ENCODE data around the gene FEN1. TPM values are rescaled to one million over a fixed set of nuclear protein-coding genes. Genes with fewer than 3 reads are reported as not detected.

The FEN1 gene
- polyA plus RNA-seq, 1 of the 3 experiments (the other 2 are of a cell fraction): 35.9 TPM

DNA sequence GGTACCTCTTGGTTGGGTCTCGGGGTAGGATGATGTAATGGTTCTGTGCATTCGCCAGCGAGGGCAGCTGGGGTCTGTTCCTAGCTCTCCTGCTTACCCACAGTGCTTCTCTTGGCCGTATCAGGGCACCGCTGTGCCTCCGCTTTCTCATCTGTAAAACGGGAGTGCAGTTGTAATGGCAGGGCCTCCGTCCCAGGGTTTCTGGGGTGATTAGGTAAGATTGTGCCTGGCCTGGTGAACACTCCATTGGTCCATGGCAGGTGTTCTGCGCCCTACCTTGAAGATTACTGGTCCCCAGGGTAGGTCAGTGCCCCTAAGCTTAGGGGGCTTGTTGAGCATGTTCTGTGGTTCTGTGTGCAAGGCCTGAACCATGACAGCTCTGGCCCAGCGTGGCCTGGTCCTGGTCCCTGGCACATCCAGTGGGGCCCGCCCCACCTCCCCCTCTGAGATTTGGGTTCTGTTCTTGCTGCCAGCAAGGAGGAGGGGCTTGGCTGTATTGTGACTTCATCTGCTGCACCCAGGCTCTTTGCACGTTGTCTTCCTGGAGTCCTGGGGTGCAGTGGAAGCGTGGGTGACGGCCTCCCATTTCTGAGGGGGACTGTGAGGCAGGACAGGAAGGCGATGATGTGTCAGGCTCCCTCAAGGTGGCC lies 35.4 kb upstream of the FEN1 start (continued):
- TF ChIP-seq IRF3 (IDR thresholded peaks at IDR 0.05; ENCODE audit: low read depth, low read length) (no peak), RXRA (IDR thresholded peaks at IDR 0.05; ENCODE audit: borderline replicate concordance, low read depth) (no peak)
- TF ChIP-seq, protein P1, sequence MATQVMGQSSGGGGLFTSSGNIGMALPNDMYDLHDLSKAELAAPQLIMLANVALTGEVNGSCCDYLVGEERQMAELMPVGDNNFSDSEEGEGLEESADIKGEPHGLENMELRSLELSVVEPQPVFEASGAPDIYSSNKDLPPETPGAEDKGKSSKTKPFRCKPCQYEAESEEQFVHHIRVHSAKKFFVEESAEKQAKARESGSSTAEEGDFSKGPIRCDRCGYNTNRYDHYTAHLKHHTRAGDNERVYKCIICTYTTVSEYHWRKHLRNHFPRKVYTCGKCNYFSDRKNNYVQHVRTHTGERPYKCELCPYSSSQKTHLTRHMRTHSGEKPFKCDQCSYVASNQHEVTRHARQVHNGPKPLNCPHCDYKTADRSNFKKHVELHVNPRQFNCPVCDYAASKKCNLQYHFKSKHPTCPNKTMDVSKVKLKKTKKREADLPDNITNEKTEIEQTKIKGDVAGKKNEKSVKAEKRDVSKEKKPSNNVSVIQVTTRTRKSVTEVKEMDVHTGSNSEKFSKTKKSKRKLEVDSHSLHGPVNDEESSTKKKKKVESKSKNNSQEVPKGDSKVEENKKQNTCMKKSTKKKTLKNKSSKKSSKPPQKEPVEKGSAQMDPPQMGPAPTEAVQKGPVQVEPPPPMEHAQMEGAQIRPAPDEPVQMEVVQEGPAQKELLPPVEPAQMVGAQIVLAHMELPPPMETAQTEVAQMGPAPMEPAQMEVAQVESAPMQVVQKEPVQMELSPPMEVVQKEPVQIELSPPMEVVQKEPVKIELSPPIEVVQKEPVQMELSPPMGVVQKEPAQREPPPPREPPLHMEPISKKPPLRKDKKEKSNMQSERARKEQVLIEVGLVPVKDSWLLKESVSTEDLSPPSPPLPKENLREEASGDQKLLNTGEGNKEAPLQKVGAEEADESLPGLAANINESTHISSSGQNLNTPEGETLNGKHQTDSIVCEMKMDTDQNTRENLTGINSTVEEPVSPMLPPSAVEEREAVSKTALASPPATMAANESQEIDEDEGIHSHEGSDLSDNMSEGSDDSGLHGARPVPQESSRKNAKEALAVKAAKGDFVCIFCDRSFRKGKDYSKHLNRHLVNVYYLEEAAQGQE (IDR thresholded peaks at IDR 0.05; ENCODE audit: low read depth, low read length): no peak

- no peak overlapping the region for H3K9ac ChIP-seq
- H3F3A ChIP-seq (replicated peaks; ENCODE audit: insufficient read depth): no peaks in the 10 kb centered on the region
- H3K4me2 ChIP-seq: no peak overlapping the region
- H3K9me3 ChIP-seq: no peaks in the 10 kb centered on the region
- TF ChIP-seq YY1 (IDR thresholded peaks at IDR 0.05; ENCODE audit: low read depth): no peak
- no peak for TF ChIP-seq MEF2A (IDR thresholded peaks at IDR 0.05; ENCODE audit: borderline replicate concordance, low read depth)
- no peak for TF ChIP-seq SIN3A (IDR thresholded peaks at IDR 0.05; ENCODE audit: borderline replicate concordance, low read depth, low read length)
- no peak for TF ChIP-seq FOXM1 (IDR thresholded peaks at IDR 0.05; ENCODE audit: low read depth)
- TF ChIP-seq CHD2 (IDR thresholded peaks at IDR 0.05; ENCODE audit: low read length, partially characterized antibody): no peak
- TF ChIP-seq EP300 (IDR thresholded peaks at IDR 0.05; ENCODE audit: borderline replicate concordance in 1 of 2, low read depth in 1 of 2, low read length in 1 of 2): no peak
- TF ChIP-seq USF1 (IDR thresholded peaks at IDR 0.05; ENCODE audit: borderline replicate concordance, low read depth): no peak
- TF ChIP-seq, protein P2, sequence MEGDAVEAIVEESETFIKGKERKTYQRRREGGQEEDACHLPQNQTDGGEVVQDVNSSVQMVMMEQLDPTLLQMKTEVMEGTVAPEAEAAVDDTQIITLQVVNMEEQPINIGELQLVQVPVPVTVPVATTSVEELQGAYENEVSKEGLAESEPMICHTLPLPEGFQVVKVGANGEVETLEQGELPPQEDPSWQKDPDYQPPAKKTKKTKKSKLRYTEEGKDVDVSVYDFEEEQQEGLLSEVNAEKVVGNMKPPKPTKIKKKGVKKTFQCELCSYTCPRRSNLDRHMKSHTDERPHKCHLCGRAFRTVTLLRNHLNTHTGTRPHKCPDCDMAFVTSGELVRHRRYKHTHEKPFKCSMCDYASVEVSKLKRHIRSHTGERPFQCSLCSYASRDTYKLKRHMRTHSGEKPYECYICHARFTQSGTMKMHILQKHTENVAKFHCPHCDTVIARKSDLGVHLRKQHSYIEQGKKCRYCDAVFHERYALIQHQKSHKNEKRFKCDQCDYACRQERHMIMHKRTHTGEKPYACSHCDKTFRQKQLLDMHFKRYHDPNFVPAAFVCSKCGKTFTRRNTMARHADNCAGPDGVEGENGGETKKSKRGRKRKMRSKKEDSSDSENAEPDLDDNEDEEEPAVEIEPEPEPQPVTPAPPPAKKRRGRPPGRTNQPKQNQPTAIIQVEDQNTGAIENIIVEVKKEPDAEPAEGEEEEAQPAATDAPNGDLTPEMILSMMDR (IDR thresholded peaks at IDR 0.05): no peak
- TF ChIP-seq, protein P3, sequence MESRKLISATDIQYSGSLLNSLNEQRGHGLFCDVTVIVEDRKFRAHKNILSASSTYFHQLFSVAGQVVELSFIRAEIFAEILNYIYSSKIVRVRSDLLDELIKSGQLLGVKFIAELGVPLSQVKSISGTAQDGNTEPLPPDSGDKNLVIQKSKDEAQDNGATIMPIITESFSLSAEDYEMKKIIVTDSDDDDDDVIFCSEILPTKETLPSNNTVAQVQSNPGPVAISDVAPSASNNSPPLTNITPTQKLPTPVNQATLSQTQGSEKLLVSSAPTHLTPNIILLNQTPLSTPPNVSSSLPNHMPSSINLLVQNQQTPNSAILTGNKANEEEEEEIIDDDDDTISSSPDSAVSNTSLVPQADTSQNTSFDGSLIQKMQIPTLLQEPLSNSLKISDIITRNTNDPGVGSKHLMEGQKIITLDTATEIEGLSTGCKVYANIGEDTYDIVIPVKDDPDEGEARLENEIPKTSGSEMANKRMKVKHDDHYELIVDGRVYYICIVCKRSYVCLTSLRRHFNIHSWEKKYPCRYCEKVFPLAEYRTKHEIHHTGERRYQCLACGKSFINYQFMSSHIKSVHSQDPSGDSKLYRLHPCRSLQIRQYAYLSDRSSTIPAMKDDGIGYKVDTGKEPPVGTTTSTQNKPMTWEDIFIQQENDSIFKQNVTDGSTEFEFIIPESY (IDR thresholded peaks at IDR 0.05; ENCODE audit: borderline replicate concordance, low read depth): no peak
- no peak for TF ChIP-seq EZH2phosphoT487 (IDR thresholded peaks at IDR 0.05; ENCODE audit: borderline replicate concordance, low read depth)
- no peak for TF ChIP-seq RAD21 (IDR thresholded peaks at IDR 0.05; ENCODE audit: low read length)
- TF ChIP-seq POLR2AphosphoS5 (IDR thresholded peaks at IDR 0.05; ENCODE audit: low read depth, low read length): no peak
- TF ChIP-seq FOXJ3 (CRISPR knock-in tag; IDR thresholded peaks at IDR 0.05): no peak
- no peak for TF ChIP-seq TCF12 (IDR thresholded peaks at IDR 0.05)
- no peak for TF ChIP-seq TAF1 (IDR thresholded peaks at IDR 0.05; ENCODE audit: borderline replicate concordance, low read depth, low read length)
- no peak for TF ChIP-seq SMC3 (IDR thresholded peaks at IDR 0.05; ENCODE audit: low read depth, low read length)
- TF ChIP-seq RFX5 (IDR thresholded peaks at IDR 0.05; ENCODE audit: low read length): no peak
- WGBS (ENCODE audit: low lambda C conversion rate): 98% methylated on average over 8 of the region's 13 CpGs
- H3K27ac ChIP-seq (ENCODE audit: low read depth in 2 of 2, low read length in 1 of 2): no peak overlapping the region
- H3K79me2 ChIP-seq (ENCODE audit: insufficient read depth): no peaks in the 10 kb centered on the region
- no peaks in the 10 kb centered on the region for H3K36me3 ChIP-seq (replicated peaks in 1 of 2; ENCODE audit: control insufficient read depth in 1 of 2, insufficient read depth in 2 of 2, low read length in 1 of 2)
- no peak overlapping the region for H2AFZ ChIP-seq (ENCODE audit: low read depth)
- POLR2A ChIA-PET: no interaction called here
- peaks cover 8 to 20% of the 10 kb centered on the region in 2 experiments; a peak in 2 of 4 replicates for H3K4me1 ChIP-seq (ENCODE audit: control insufficient read depth in 1 of 2, insufficient read depth in 2 of 2, low read depth in 1 of 2, low read length in 1 of 2)
- CTCF ChIA-PET: interaction anchor here (0.7 to 14.3 kb wide), 4 partner anchors 13 to 346 kb away, joined by 3 to 140 read pairs (median 7); no protein-coding TSS in a partner anchor
- H3K27me3 ChIP-seq (ENCODE audit: insufficient read depth): no peaks in the 10 kb centered on the region
- H3K4me3 ChIP-seq (ENCODE audit: low read depth in 2 of 2, low read length in 1 of 2): no peak overlapping the region
- H4K20me1 ChIP-seq (ENCODE audit: insufficient read depth): no peaks in the 10 kb centered on the region
- no peak for DNase-seq
- H3K9me2 ChIP-seq: no peaks in the 10 kb centered on the region
Measured at GRCh38 chr11:61760946-61761345, 31.8 kb upstream of the FEN1 start.
